Measurements from ENCODE around the gene BLOC1S1. TPM values are rescaled to one million over a fixed set of nuclear protein-coding genes. Genes with fewer than 3 reads are reported as not detected.
"Not testable (repeated sequence)": the region's sequence is repeated elsewhere in the genome, so short reads cannot be mapped to it uniquely, and the experiment has no call there.

BLOC1S1 gene
- total RNA-seq, 1 donor from 2014 or later = 97.2 TPM

DNA sequence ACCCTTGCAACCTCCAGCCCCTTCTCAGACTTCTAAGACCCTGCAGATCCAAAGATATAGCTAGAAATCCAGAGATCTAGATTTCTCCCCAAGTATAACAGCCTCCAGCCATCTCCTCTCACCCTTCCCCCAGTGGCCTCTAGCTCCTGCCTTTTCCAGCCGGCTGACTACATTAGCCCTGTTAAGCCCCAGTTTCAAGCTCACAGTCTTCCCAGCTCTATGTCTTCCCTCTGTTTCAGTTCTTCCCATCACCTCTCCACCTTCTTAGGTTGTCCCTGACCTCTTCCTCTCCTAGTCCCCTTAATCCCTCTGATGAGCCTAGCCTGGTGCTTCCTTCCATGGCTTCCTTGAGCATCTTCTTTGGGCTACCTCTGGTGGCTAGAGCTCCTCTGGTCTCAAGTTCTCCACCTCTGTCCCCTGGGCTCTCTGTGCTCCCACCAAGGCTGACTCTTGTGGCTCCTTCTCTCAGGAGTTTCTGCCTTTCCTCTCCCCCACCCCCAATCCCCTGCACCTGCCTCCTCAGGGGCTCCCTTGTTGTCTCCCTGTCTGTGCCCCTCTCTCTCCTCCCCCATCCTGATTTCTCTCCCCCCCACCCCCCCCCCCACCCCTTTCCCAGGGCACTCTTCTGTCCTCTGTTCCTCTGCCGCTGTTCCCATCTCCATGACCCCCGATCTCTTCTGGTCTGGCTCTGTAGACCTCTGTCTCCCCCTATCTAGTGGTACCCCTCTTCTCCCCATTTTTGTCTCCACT, 26.3 kb downstream of the BLOC1S1 start:
- peak; percentile 24 for DNase-seq (ENCODE audit: low spot score)
- ATAC-seq = no peak

DNA sequence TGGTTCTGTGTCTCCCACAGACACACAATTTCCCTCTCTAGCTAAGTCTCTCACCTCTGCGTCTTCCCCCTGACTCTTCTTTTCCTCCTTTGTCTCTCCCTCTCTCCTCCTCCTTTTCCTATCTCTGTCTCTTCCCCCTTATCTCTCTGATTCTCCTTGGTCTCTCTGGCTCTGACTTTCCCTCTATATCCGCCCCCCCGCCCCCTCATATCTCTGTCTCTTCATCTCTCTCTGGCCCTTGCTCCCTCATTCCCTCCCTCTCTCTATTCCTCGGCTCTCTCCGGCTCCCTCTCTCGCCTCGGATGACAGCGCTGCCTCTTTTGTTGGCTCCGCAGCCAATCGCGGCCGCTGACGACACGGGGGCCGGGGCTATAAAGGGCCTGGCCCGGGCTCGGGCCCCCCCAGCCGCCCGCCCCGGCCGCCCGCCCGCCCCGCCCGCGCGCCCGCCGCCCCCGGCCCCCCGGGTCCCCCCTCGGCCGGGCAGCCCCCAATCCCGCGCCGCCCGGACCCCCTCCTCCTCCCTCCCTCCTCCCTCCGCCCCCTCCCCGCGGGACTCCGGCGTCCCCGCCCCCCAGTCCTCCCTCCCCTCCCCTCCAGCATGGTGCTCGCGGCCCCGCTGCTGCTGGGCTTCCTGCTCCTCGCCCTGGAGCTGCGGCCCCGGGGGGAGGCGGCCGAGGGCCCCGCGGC, 27.0 kb downstream of the BLOC1S1 start, which contains the start of gene GDF11:
GDF11 (plus strand) TSS at position 404 of the 687 bp plus-strand sequence; CDS start at position 599, 195 bp downstream.
- ATAC-seq (peak; percentile 35), DNase-seq (ENCODE audit: low spot score) (peak; percentile 49)

DNA sequence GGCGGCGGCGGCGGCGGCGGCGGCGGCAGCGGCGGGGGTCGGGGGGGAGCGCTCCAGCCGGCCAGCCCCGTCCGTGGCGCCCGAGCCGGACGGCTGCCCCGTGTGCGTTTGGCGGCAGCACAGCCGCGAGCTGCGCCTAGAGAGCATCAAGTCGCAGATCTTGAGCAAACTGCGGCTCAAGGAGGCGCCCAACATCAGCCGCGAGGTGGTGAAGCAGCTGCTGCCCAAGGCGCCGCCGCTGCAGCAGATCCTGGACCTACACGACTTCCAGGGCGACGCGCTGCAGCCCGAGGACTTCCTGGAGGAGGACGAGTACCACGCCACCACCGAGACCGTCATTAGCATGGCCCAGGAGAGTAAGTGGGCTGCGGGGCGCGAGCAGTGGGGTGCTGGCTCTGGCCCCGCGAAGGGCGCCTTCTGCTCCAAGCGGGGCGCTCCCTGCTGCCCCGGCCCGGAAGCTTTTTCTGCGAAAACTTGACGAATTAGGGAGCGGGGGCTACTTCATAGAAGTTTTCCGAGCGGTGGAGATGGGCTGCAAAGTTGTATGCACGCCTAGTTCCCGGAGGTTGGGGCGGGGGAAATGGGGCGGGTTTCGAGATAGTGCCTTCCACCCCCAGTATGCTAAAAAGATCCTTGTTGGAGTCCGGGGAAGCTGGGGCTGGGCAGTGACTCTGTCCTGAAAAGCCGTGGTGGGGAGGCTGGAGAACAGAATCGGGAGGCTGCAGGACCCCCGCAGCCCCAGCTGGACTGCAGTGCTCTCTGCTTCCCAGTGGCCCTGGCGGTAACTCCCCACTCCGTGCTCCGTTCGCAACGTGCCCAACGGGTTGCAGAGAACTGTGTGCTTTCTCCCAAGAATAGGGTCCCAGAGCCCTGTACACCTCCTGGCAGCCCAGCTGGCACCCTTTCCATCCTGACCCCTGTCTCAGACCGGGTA, 27.8 kb downstream of the BLOC1S1 start:
- peak; percentile 22 for ATAC-seq
- peak; percentile 47 for DNase-seq (ENCODE audit: low spot score)

DNA sequence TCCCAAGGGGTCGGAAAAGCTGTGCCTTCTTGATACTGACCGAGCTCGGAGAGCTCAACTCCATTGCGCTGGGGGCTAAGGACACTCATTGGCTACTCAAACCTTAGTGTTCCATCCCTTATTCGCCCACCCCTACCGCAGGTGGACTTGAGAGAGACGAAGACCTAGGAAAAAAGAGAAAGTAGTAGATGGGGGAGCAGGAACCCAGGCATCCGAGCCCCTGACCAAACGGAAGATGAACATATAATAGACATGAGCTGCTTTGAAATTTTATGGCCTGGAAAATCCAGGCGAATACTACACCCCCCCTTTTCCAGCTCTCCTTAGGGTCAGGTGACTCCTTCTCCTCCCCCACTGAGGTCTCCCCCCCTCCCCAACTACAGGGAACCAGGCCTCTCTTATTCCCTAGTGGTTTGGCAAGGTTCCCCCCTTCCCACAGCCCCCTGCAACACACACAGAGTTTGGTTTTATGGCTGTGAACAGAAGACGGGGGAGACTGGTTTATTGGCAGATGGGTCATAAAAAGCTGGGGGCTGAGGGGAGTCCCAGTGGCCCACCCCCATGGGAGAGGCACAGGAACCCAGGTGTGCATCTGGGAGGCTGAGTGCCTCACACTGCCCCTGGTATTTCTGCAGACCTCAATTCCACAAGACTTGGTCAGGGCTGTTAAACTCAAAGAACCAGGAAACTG, 28.6 kb downstream of the BLOC1S1 start:
- DNase-seq (ENCODE audit: low spot score) (peak; percentile 28), ATAC-seq (no peak)

DNA sequence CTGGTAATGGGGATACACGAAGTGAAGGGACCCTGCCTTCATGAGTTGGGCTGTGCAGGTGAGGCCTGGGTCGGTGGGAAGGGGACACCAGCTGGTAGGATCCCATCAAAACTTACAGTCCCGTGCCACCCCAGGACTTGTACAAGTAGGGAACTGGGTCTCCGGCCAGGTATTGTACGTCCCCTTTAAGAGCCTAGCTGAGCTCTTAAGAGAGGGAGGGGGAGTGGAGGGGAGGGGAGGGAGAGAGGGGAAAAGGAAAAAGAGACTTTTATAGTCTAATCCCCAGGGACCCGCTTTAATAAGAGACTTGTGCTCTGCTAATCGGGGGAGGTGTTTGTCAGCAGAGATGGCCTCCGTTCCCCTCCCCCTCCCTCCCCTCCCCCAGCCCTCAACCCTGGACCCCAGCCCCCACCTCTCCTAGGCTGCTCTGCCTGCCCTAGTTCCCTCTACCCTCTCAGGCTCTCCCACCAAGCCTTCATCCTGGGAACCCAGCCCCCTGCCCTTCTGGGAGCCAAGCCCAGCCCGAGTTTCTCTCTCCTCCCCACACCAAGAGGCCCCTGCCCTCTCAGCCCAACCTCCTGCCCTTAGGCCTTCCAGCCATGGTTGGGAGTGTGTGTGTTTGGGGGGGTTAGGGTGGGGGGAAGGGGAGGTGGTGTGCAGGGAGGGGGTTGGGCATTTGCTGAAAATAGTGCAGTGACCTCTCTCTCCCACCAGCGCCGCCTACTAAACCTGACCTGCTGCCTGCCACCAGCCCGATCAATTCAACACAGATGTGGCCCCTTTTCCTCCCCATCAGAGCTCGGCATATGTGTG, 29.7 kb downstream of the BLOC1S1 start:
- peak; percentile 37 for DNase-seq (ENCODE audit: low spot score)

DNA sequence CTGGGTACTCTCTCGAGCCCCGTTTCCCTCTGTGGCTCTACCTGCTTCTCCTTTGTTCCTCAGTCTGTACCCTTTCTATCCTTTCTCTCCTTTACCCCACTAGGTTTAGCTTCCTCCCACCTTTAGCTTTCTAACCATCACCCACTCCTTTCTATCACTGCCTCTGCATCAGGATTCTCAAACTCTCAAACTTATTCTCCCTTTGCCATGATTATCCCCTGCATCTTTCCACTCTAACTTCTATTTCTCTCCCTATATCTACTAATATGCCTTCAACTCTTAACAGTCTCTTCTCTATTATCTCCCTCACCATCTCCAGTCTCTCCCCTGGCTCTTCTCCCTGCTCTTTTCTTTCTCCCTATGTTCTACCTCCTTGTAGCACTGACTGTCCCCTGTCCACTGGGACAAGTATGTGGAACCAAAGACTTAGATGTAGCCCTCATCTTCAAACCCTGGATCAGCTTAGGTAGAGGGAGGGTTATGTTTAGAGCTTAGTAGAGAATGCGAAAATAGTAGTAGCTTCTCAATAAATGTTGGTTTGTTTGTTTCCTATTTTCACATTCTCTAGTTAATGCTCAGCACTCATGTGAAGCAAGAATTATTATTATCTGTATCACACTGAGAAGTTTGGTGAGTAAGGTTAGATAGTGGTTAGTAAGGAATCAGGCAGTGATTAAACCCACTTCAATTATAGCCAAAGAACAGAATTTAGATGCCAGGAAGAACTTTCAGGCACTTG, 30.5 kb downstream of the BLOC1S1 start:
- ATAC-seq (no peak), DNase-seq (ENCODE audit: low spot score) (no peak)

More for the DNA sequence above, 29.7 kb downstream of the BLOC1S1 start:
- no peak for ATAC-seq

DNA sequence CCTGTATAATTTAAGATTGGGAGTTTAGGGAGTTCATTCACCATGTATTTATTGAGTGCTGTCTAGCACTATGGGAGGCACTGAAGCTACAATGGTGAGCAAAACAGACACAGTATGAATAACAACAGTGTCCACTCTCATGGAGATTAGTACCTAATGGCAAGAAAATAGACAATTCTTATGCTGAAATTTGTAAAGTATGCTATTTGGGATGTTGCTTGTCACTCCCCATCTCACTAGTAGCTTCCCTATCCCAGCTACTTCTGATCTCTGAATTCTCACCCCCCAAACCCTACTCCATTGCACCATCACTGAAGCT, 31.0 kb downstream of the BLOC1S1 start:
- ATAC-seq (no peak), DNase-seq (ENCODE audit: low spot score) (no peak)

DNA sequence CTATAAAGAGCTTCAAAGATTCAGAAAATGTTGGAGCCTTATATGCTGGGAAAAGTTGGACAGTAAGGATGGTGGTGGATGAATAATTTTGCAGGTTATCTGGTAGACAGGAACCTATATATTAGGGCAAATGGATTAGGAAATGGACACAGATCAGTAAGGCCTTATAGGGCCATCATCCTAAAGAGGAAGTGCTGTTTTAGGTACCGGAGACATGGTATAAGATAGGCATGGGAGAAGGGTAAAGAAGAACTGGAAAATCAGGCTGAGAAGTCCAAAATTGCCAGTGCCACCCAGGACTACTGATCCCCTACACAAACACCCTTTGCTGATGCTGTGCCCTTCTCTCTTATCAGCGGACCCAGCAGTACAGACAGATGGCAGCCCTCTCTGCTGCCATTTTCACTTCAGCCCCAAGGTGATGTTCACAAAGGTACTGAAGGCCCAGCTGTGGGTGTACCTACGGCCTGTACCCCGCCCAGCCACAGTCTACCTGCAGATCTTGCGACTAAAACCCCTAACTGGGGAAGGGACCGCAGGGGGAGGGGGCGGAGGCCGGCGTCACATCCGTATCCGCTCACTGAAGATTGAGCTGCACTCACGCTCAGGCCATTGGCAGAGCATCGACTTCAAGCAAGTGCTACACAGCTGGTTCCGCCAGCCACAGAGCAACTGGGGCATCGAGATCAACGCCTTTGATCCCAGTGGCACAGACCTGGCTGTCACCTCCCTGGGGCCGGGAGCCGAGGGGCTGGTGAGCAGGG, 32.6 kb downstream of the BLOC1S1 start:
- ATAC-seq = no peak
- no peak for DNase-seq (ENCODE audit: low spot score)

DNA sequence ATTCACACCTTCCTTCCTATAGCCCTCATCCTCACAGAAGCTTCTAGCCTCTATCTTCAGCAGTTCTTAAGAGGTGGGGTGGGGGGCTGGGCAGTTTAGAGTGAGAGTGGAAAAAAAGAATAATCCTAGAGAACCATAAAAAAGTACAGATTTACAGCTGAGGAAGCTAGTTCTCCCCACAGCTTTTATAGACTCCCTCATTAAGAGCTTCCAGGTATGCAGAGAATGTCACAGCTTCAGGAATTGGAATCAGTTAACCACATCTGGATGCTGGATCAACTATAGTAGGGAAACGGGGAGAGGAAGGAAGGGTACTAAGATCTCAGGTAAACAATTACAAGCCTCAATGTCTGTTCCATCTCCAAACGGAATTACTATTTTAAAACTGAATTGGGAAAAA, 39.4 kb downstream of the BLOC1S1 start:
- ATAC-seq (no peak), DNase-seq (ENCODE audit: low spot score) (no peak)

DNA sequence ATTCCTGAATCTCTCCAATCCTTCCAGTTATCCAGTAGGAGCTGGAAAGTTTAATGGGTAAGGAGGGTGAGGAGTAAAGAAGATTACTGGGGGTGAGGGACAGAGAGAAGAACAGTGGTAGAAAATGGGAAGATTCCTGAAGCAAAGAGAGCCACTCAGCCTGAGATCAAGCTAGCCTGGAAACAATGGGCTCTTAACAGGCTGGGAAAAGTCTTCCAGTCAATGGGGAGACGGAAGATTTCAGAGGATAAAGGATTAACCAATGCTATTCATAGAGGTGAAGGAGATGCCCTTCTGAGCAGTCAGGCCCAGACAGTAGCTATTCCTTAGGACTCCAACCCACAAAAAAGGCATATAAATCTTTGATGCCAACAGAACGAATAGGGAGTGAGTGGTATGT, 41.9 kb downstream of the BLOC1S1 start:
- ATAC-seq (no peak), DNase-seq (ENCODE audit: low spot score) (no peak)

DNA sequence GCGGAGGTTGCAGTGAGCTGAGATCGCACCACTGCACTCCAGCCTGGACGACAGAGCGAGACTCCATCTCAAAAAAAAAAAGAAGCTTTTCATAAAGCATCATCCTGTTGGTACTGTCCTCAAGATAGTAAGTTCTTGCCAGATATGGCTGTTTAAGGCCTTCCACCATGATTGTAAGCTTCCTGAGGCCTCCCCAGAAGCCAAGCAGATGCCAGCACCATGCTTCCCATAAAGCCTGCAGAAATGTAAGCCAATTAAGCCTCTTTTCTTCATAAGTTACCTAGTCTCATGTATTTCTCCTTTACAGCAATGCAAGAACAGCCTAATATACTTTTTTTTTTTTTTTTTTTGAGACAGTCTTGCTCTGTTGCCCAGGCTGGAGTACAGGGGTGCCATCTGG, 42.7 kb downstream of the BLOC1S1 start:
- ATAC-seq; DNase-seq (ENCODE audit: low spot score): not testable (repeated sequence)

DNA sequence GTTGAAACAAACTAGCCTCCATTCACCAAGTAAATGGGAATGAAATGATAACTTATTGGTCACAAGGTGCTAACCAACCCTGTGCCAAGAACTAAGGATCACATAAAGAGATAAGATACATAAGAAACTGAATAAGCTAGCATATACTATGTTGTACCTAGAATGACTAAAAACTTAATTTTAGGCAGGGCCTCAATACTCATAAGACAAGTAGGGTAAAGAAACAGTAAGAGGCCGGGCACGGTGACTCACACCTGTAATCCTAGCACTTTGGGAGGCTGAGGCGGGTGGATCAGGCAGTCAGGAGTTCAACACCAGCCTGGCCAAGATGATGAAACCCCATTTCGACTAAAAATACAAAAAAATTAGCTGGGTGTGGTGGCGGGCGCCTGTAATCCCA, 44.8 kb downstream of the BLOC1S1 start:
- ATAC-seq (no peak), DNase-seq (ENCODE audit: low spot score) (no peak)

DNA sequence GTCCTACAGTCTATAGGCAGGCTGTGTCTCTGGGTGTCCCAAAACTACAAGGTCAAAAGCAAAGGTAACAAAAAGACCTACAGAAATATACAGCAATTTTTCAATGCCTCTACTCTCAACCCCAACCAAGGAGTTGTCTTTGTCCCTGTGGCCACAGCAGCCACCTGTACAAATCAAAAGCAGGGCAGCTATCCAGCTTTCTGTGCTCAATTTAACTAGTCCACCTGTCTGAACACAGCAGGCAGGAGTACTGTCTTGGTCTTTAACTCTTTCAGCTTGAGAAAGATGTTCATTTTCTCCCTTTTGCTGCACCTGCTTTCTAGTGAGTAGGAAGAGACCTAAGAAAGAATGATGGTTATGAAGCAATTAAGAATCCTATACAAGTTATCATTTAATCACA, 46.8 kb downstream of the BLOC1S1 start:
- ATAC-seq (no peak), DNase-seq (ENCODE audit: low spot score) (no peak)

DNA sequence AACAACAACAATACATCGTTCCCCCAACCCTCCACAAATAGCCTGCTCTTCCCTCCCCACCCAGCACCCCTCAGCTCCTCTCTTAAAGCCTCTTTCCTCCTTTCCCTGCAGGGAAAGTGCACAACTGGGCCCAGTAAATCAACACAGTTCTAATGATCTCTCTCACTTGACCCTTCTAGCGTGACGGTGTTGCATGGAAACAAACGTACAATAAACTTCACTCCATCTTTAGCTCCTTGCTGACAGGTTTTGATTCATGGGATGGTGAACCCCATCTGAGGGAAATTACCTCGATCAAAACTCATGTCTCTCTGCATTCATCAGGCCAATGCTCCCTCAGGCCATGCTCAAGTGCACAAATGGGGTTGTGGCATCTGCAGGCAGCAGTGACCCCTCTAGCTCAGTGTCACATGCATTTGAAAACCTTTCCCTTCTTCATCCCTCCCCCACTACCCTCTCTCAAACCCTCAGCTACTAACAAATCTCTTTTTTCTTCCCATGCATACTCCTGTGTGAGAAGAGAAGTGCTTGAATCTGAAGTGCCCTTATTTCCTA, 50.0 kb downstream of the BLOC1S1 start:
- no peak for DNase-seq (ENCODE audit: low spot score)
- no peak for ATAC-seq

DNA sequence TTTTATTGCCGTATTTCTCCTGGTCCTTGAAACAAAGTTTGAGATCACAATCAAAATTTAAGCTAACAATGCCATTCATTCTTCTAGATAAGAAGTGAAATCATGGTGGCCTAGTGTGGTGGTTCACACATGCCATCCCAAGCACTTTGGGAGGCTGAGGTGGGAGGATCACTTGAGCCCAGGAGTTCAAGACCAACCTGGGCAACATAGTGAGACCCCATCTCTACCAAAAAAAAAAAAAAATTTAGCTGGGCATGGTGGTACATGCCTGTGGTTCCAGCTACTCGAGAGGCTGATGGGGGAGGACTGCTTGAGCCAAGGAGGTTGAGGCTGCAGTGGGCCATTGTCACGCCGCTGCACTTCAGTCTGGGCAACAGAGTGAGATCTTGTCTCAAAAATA, 51.3 kb downstream of the BLOC1S1 start:
- DNase-seq (ENCODE audit: low spot score) (no peak), ATAC-seq (no peak)

All from left lobe of liver (tissue), 2 donors.